ENCODE results near the gene CUX1.
"Not testable (repeated sequence)": the region's sequence is repeated elsewhere in the genome, so short reads cannot be mapped to it uniquely, and the experiment has no call there.

DNA sequence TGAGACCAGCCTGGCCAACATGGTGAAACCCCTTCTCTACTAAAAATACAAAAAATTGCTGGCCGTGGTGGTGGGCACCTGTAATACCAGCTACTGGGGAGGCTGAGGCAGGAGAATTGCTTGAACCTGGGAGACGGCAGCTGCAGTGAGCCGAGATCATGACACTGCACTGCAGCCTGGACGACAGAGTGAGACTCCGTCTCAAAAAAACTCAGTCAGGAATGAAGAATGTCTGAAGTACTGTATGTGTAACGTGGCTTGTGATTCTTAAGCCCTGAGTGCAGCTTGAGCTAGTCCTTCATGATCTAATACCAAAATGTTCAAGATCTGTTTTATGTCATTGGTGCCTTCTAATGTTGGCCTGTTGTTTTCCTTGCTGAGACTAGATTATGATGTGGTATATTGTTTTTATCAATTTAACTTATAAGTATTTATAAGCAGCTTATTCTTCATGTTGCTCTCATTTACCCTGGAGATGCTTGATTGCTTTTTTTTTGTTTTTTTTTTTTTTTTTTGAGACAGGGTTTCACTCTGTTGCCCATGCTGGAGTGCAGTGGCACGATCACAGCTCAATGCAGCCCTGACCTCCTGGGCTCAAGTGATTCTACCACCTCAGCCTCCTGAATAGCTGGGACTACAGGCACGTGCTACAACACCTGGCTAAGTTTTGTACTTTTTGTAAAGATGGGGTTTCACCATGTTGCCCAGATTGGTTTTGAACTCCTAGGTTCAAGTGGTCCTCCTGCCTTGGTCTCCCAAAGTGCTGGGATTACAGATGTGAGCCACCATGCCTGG is 513.4 kb downstream of the CUX1 start:
- TF ChIP-seq, protein P1, sequence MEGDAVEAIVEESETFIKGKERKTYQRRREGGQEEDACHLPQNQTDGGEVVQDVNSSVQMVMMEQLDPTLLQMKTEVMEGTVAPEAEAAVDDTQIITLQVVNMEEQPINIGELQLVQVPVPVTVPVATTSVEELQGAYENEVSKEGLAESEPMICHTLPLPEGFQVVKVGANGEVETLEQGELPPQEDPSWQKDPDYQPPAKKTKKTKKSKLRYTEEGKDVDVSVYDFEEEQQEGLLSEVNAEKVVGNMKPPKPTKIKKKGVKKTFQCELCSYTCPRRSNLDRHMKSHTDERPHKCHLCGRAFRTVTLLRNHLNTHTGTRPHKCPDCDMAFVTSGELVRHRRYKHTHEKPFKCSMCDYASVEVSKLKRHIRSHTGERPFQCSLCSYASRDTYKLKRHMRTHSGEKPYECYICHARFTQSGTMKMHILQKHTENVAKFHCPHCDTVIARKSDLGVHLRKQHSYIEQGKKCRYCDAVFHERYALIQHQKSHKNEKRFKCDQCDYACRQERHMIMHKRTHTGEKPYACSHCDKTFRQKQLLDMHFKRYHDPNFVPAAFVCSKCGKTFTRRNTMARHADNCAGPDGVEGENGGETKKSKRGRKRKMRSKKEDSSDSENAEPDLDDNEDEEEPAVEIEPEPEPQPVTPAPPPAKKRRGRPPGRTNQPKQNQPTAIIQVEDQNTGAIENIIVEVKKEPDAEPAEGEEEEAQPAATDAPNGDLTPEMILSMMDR (IDR thresholded peaks at IDR 0.05), result not testable (repeated sequence)
- not testable (repeated sequence) for TF ChIP-seq POLR2A (IDR thresholded peaks at IDR 0.05)
